AG10803 (cell line): ENCODE results near the gene BCL11A.

Source experiments
- DNase-seq: peaks from one replicate; pipeline ENCODE4 v3.0.0; 2010; ENCODE audit warnings: low read depth
- H3K4me3 ChIP-seq: 2 replicates; pipeline ENCODE4 v1.5.1; 2011; ENCODE audit warnings: mild to moderate bottlenecking, low read length, control low read depth
- TF ChIP-seq, protein P1 (sequence below): conservative IDR thresholded peaks from 2 replicates; pipeline ENCODE4 v1.5.1; 2011; ENCODE audit warnings: mild to moderate bottlenecking, low read length, control low read depth, inconsistent platforms

The BCL11A gene

GRCh38 chr2:60410456-60411146 lies 142.9 kb downstream of the BCL11A start:
- TF ChIP-seq, protein P1, sequence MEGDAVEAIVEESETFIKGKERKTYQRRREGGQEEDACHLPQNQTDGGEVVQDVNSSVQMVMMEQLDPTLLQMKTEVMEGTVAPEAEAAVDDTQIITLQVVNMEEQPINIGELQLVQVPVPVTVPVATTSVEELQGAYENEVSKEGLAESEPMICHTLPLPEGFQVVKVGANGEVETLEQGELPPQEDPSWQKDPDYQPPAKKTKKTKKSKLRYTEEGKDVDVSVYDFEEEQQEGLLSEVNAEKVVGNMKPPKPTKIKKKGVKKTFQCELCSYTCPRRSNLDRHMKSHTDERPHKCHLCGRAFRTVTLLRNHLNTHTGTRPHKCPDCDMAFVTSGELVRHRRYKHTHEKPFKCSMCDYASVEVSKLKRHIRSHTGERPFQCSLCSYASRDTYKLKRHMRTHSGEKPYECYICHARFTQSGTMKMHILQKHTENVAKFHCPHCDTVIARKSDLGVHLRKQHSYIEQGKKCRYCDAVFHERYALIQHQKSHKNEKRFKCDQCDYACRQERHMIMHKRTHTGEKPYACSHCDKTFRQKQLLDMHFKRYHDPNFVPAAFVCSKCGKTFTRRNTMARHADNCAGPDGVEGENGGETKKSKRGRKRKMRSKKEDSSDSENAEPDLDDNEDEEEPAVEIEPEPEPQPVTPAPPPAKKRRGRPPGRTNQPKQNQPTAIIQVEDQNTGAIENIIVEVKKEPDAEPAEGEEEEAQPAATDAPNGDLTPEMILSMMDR: no peak
- DNase-seq: no peak
- H3K4me3 ChIP-seq: no peak overlapping the region

- no peak overlapping the region for H3K4me3 ChIP-seq
- no peak for DNase-seq
- TF ChIP-seq, protein P1: no peak
Measured at GRCh38 chr2:60409531-60409871, 144.0 kb downstream of the BCL11A start.

- DNase-seq: no peak
- H3K4me3 ChIP-seq: no peak overlapping the region
- TF ChIP-seq, protein P1: no peak
Measured at GRCh38 chr2:60408811-60409530, 144.5 kb downstream of the BCL11A start.

GRCh38 chr2:60408207-60408606 lies 145.2 kb downstream of the BCL11A start:
- DNase-seq: no peak
- H3K4me3 ChIP-seq: no peak overlapping the region
- TF ChIP-seq, protein P1: no peak

DNA sequence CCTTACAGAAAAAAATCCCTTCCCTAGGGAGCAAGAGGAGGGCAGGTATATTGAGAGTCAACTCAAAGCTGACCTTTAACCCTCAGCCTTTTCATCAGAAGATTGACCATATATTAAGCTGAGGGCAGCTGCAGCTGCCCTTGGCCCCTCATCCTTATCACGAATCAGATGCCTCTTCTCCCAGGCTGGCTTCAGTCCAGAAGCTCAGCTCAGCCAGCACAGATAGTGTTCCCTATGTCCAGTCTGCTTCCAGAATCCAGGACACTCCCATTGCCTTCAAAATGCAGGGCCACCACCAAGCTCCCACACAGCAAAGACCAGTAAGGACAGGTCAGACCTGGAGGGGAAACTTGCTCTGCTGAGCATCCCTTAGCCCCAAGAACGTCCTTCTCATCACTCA lies 146.1 kb downstream of the BCL11A start:
- no peak for DNase-seq
- TF ChIP-seq, protein P1: no peak
- no peak overlapping the region for H3K4me3 ChIP-seq

GRCh38 chr2:60406192-60406591 lies 147.3 kb downstream of the BCL11A start:
- DNase-seq: no peak
- H3K4me3 ChIP-seq: no peak overlapping the region
- TF ChIP-seq, protein P1: no peak
